DND-41 (cell line): ENCODE results near the gene GNB3.

Source experiments
- ATAC-seq: fragments of 200-7000 bp; cut with Tn5 transposase; 3 replicates; pipeline ENCODE4 v1.9.1; 2021; ENCODE audit warnings: low read depth; ENCODE audit not compliant: insufficient read depth
- DNase-seq: peaks from one replicate; pipeline ENCODE4 v3.0.0-alpha.2; 2020
- H2AFZ ChIP-seq: 2 replicates; pipeline ENCODE4 v1.6.0; 2012; ENCODE audit warnings: low read depth, low read length
- H3K27ac ChIP-seq: 2 replicates; pipeline ENCODE4 v1.5.1; 2012; ENCODE audit warnings: low read length, inconsistent platforms
- H3K27me3 ChIP-seq: fragments of 200-600 bp; sonication (generic); 2 replicates; pipeline ENCODE4 v1.6.0; 2012; ENCODE audit warnings: low read length, mild to moderate bottlenecking, inconsistent platforms; ENCODE audit not compliant: insufficient read depth, poor library complexity
- H3K36me3 ChIP-seq: 2 replicates; pipeline ENCODE4 v1.5.1; 2012; ENCODE audit warnings: low read length, inconsistent platforms; ENCODE audit not compliant: insufficient read depth
- H3K4me1 ChIP-seq: 2 replicates; pipeline ENCODE4 v1.5.1; 2012; ENCODE audit warnings: mild to moderate bottlenecking, low read length; ENCODE audit not compliant: insufficient read depth
- H3K4me2 ChIP-seq: 2 replicates; pipeline ENCODE4 v1.6.0; 2012; ENCODE audit warnings: mild to moderate bottlenecking, moderate library complexity, low read length, inconsistent platforms; ENCODE audit not compliant: insufficient read depth
- H3K4me3 ChIP-seq, 2 experiments: fragments of 200-600 bp in 1 of 2; shearing (Covaris generic) in 1 of 2; 2 replicates each; pipeline ENCODE4 v1.5.1; 2012 to 2016; ENCODE audit warnings: inconsistent platforms in 2 of 2, low read length in 2 of 2, mild to moderate bottlenecking in 2 of 2, low read depth in 1 of 2, moderate library complexity in 1 of 2
- H3K79me2 ChIP-seq: 2 replicates; pipeline ENCODE4 v1.6.0; 2012; ENCODE audit warnings: low read length, inconsistent platforms; ENCODE audit not compliant: insufficient read depth
- H3K9ac ChIP-seq: 2 replicates; pipeline ENCODE4 v1.6.0; 2012; ENCODE audit warnings: low read depth, mild to moderate bottlenecking, inconsistent platforms, low read length, moderate library complexity
- H3K9me3 ChIP-seq: 2 replicates; pipeline ENCODE4 v1.5.1; 2012; ENCODE audit warnings: low read length, moderate library complexity, mild to moderate bottlenecking, inconsistent platforms; ENCODE audit not compliant: insufficient read depth, severe bottlenecking
- H4K20me1 ChIP-seq: 2 replicates; pipeline ENCODE4 v1.6.0; 2012; ENCODE audit warnings: low read length; ENCODE audit not compliant: insufficient read depth
- CTCF ChIP-seq: IDR thresholded peaks from 2 replicates; pipeline ENCODE4 v1.5.1; 2012; ENCODE audit warnings: borderline replicate concordance, low read length, moderate library complexity, mild to moderate bottlenecking; ENCODE audit not compliant: poor library complexity, severe bottlenecking; ENCODE audit errors: extremely low read depth
- EZH2 ChIP-seq: IDR thresholded peaks from 3 replicates; pipeline ENCODE4 v1.6.1; 2012; ENCODE audit warnings: borderline replicate concordance, low read depth, mild to moderate bottlenecking, moderate library complexity, low read length, inconsistent platforms; ENCODE audit not compliant: severe bottlenecking

GNB3 gene

GRCh38 chr12:6849976-6850560, 9.3 kb downstream of the GNB3 start:
- no peak for DNase-seq
- Histone ChIP-seq H3K79me2 (peaks cover 49% of the 10 kb centered on the region), H3K4me1 (peaks cover 37% of the 10 kb centered on the region), H3K27me3 (no peaks in the 10 kb centered on the region), H3K36me3 (peaks cover 57% of the 10 kb centered on the region), H3K4me3 (peak overlapping the region; percentile 73 to 87), H3K9me3 (no peaks in the 10 kb centered on the region), H4K20me1 (peaks cover 27% of the 10 kb centered on the region), H3K4me2 (peak overlapping the region; percentile 95), H3K9ac (peak overlapping the region; percentile 81), H3K27ac (peak overlapping the region; percentile 99), H2AFZ (no peak overlapping the region)
- ATAC-seq: no peak
- TF ChIP-seq CTCF (no peak), EZH2 (no peak)

- no peak for TF ChIP-seq EZH2
- no peak for TF ChIP-seq CTCF
- ATAC-seq (no peak), DNase-seq (no peak)
- Histone ChIP-seq H3K9me3 (no peaks in the 10 kb centered on the region), H3K4me1 (peaks cover 37% of the 10 kb centered on the region), H3K27ac (peak overlapping the region; percentile 99), H3K4me2 (peak overlapping the region; percentile 95), H3K9ac (peak overlapping the region; percentile 81), H4K20me1 (peaks cover 29% of the 10 kb centered on the region), H3K79me2 (peaks cover 57% of the 10 kb centered on the region), H3K4me3 (peak overlapping the region; percentile 73 to 87), H3K36me3 (peaks cover 64% of the 10 kb centered on the region), H3K27me3 (no peaks in the 10 kb centered on the region), H2AFZ (peak overlapping the region; percentile 51)
Observed at GRCh38 chr12:6850796-6851152, 10.0 kb downstream of the GNB3 start.

GRCh38 chr12:6851153-6851920, 10.6 kb downstream of the GNB3 start, which contains the start of gene CDCA3:
CDCA3 (minus strand) TSS chr12:6851286; CDS start chr12:6850952, 334 bp downstream.
- H2AFZ ChIP-seq: peak within 1 kb of the TSS; percentile 92
- H3K4me3 ChIP-seq: peak within 1 kb of the TSS; percentile 73 to 87
- peaks cover 69% of the 10 kb centered on the region for H3K36me3 ChIP-seq
- peaks cover 37% of the 10 kb centered on the region for H3K4me1 ChIP-seq
- DNase-seq (peak; percentile 98), ATAC-seq (peak; percentile 70)
- no peaks in the 10 kb centered on the region for H3K27me3 ChIP-seq
- H3K27ac ChIP-seq: peak within 1 kb of the TSS; percentile 99
- H3K9ac ChIP-seq: peak within 1 kb of the TSS; percentile 81
- TF ChIP-seq EZH2 (no peak), CTCF (no peak)
- peaks cover 59% of the 10 kb centered on the region for H3K79me2 ChIP-seq
- peak within 1 kb of the TSS; percentile 95 for H3K4me2 ChIP-seq
- no peaks in the 10 kb centered on the region for H3K9me3 ChIP-seq
- peaks cover 29% of the 10 kb centered on the region for H4K20me1 ChIP-seq
